HepG2 (cell line): ENCODE measurements around the gene GPR156. TPM values are rescaled to one million over a fixed set of nuclear protein-coding genes. Genes with fewer than 3 reads are reported as not detected.

Experiments used
- ATAC-seq: fragments of 200-7000 bp; cut with Tn5 transposase; 3 replicates; pipeline ENCODE4 v1.9.1; 2020; ENCODE audit warnings: mild to moderate bottlenecking, moderate library complexity
- BruUV-seq: library from RNA; stranded (reverse); fragments of 400-500 nt; replicated peaks from 2 replicates; lab custom pipeline; 2021; lab: Mats Ljungman, UMichigan
- CTCF ChIA-PET: fragments of 300-600 bp; formaldehyde crosslinking; extraction: SDS; loops from one replicate; lab custom pipeline; 2021; ENCODE audit warnings: low total read pairs, inconsistent platforms, low intra/inter-chr PET ratio; lab: Yijun Ruan, JAX
- POLR2A ChIA-PET: fragments of 350-600 bp; sonication (Branson Sonifier 250); formaldehyde crosslinking; loops from one replicate; lab custom pipeline; 2020; ENCODE audit warnings: antibody characterized with exemption, inconsistent platforms; lab: Yijun Ruan, JAX
- DNase-seq: peaks from one replicate; pipeline ENCODE4 v3.0.0-alpha.2; 2015; ENCODE audit warnings: low spot score
- FAIRE-seq: peaks from 3 replicates; lab custom pipeline; 2011; peaks lifted over from hg19 to GRCh38; lab: Jason Lieb, UNC
- H2AFZ ChIP-seq: one replicate; pipeline ENCODE4 v1.6.1; 2011; ENCODE audit warnings: low read length, inconsistent platforms
- H3K27ac ChIP-seq: fragments of 300-600 bp; 3 replicates; pipeline ENCODE4 v1.8.0; 2011; ENCODE audit warnings: mixed run types, mild to moderate bottlenecking, mixed read lengths, low read length, inconsistent platforms; ENCODE audit not compliant: insufficient read depth; ENCODE audit errors: extremely low read length
- H3K27me3 ChIP-seq, 2 experiments: fragments of 200-600 bp in 1 of 2; 2 replicates in 1 of 2; 3 replicates in 1 of 2; pipeline versions ENCODE4 v1.6.0 to v1.8.0; 2011; ENCODE audit warnings: low read length in 2 of 2, mild to moderate bottlenecking in 2 of 2, moderate library complexity in 2 of 2, inconsistent platforms in 1 of 2; ENCODE audit not compliant: insufficient read depth in 2 of 2, control insufficient read depth in 1 of 2
- H3K36me3 ChIP-seq, 2 experiments: fragments of 200-600 bp in 1 of 2; replicated peaks in 1 of 2; 2 replicates in 1 of 2; 3 replicates in 1 of 2; pipeline versions ENCODE4 v1.5.1 to v1.8.0; 2011; ENCODE audit warnings: low read length in 2 of 2, inconsistent platforms in 1 of 2; ENCODE audit not compliant: insufficient read depth in 2 of 2, control insufficient read depth in 1 of 2
- H3K4me1 ChIP-seq: 2 replicates; pipeline ENCODE4 v1.5.1; 2012; ENCODE audit warnings: low read length, inconsistent platforms; ENCODE audit not compliant: insufficient read depth
- H3K4me2 ChIP-seq: 2 replicates; pipeline ENCODE4 v1.6.0; 2011; ENCODE audit warnings: low read depth, low read length, inconsistent platforms
- H3K4me3 ChIP-seq, 3 experiments: fragments of 200-600 bp in 1 of 3; sonication (generic), shearing (Covaris generic) in 1 of 3; replicated peaks in 1 of 3; 2 replicates each; pipeline ENCODE4 v1.5.1; 2011 to 2016; ENCODE audit warnings: low read length in 3 of 3, inconsistent platforms in 2 of 3, low read depth in 2 of 3, mild to moderate bottlenecking in 2 of 3, control low read depth in 1 of 3, mixed read lengths in 1 of 3; ENCODE audit not compliant: insufficient read depth in 1 of 3
- H3K79me2 ChIP-seq: one replicate; pipeline ENCODE4 v1.6.1; 2011; ENCODE audit warnings: low read length, inconsistent platforms; ENCODE audit not compliant: insufficient read depth
- H3K9ac ChIP-seq: 2 replicates; pipeline ENCODE4 v1.6.0; 2011; ENCODE audit warnings: mild to moderate bottlenecking, low read depth, low read length, inconsistent platforms; ENCODE audit not compliant: insufficient read depth
- H3K9me3 ChIP-seq: 2 replicates; pipeline ENCODE4 v1.5.1; 2012; ENCODE audit warnings: mild to moderate bottlenecking, low read length
- H4K20me1 ChIP-seq: 2 replicates; pipeline ENCODE4 v1.6.0; 2011; ENCODE audit warnings: inconsistent platforms, mild to moderate bottlenecking, low read length, moderate library complexity; ENCODE audit not compliant: insufficient read depth
- CBX2 ChIP-seq, 2 experiments: fragments of 200-600 bp in 1 of 2; sonication (generic); formaldehyde crosslinking in 1 of 2; IDR thresholded peaks; 2 replicates each; pipeline versions ENCODE4 v1.7.0 to v1.8.1; 2018 to 2022; ENCODE audit warnings: low read depth in 2 of 2, low read length in 1 of 2, mild to moderate bottlenecking in 1 of 2, missing genetic modification reagents in 1 of 2
- HDAC2 ChIP-seq: sonication (generic); formaldehyde crosslinking; IDR thresholded peaks from 2 replicates; pipeline ENCODE4 v1.4.0; 2020; ENCODE audit warnings: missing genetic modification reagents
- MAFG ChIP-seq: sonication (generic); formaldehyde crosslinking; IDR thresholded peaks from 2 replicates; pipeline ENCODE4 v1.5.1; 2020; ENCODE audit warnings: mild to moderate bottlenecking, missing genetic modification reagents
- PHF5A ChIP-seq: IDR thresholded peaks from one replicate; pipeline ENCODE4 v1.6.1; 2018; ENCODE audit warnings: low read depth, missing genetic modification reagents; ENCODE audit not compliant: unreplicated experiment
- ZBTB43 ChIP-seq: sonication (generic); formaldehyde crosslinking; conservative IDR thresholded peaks from 2 replicates; pipeline ENCODE4 v1.4.0; 2020; ENCODE audit warnings: missing genetic modification reagents
- ZMYM3 ChIP-seq: sonication (generic); formaldehyde crosslinking; IDR thresholded peaks from 2 replicates; pipeline ENCODE4 v1.5.1; 2020; ENCODE audit warnings: mild to moderate bottlenecking, missing genetic modification reagents
- ZNF30 ChIP-seq: sonication (generic); formaldehyde crosslinking; IDR thresholded peaks from 2 replicates; pipeline ENCODE4 v1.5.0; 2020; ENCODE audit warnings: mild to moderate bottlenecking, missing genetic modification reagents
- ZNF598 ChIP-seq: sonication (generic); formaldehyde crosslinking; IDR thresholded peaks from 2 replicates; pipeline ENCODE4 v1.5.1; 2020; ENCODE audit warnings: mild to moderate bottlenecking, missing genetic modification reagents, borderline replicate concordance
- WGBS: methylation state at CpG from one replicate; pipeline ENCODE4 v1.1.6; 2017; ENCODE audit warnings: low lambda C conversion rate; 5-methylcytosine and 5-hydroxymethylcytosine counted together
- in situ Hi-C: cut with HindIII; loops from 2 replicates; pipeline ENCODE4 v1.10.0; 2017; ENCODE audit warnings: low pct_unique_long_range_greater_than_20kb; ENCODE audit not compliant: extremely low pct_ligation_motif_present
- intact Hi-C: fragments of 100-400 bp; cut with micrococcal nuclease; formaldehyde crosslinking; loops from one replicate; pipeline ENCODE4 v1.10.0; 2022; ENCODE audit not compliant: unreplicated experiment
- polyA plus RNA-seq, 8 experiments: library from polyadenylated mRNA; depleted of rRNA in 3 of 8; stranded (reverse) in 7 of 8; unstranded in 1 of 8; fragments of >200 nt; fragmentation: Illumina TruSeq in 4 of 8; extraction: Trizol in 4 of 8; gene quantifications; 2 replicates each; pipeline versions ENCODE4 v1.2.1 to v1.2.3, GENCODE V29; 2011 to 2016; ENCODE audit warnings: low read depth in 4 of 8, missing spikeins in 1 of 8, mixed read lengths in 1 of 8; ENCODE audit not compliant: insufficient read depth in 1 of 8
- total RNA-seq, 5 experiments: library from RNA; depleted of rRNA; stranded (reverse); fragments of >200 nt; fragmentation: Illumina TruSeq; extraction: Trizol; gene quantifications; 2 replicates each; pipeline ENCODE4 v1.2.3, GENCODE V29; 2016; ENCODE audit warnings: low read depth in 1 of 5
- TF ChIP-seq, protein P1 (sequence below): sonication (generic); formaldehyde crosslinking; IDR thresholded peaks from 2 replicates; pipeline ENCODE4 v1.8.0; 2022; ENCODE audit warnings: missing genetic modification reagents, mild to moderate bottlenecking, moderate library complexity, borderline replicate concordance
- TF ChIP-seq, protein P2 (sequence below): IDR thresholded peaks from 2 replicates; pipeline ENCODE4 v1.6.1; 2016; ENCODE audit warnings: control low read depth

Gene GPR156
- total and polyA plus RNA-seq, 2 of the 13 experiments (the other 11 are each of a cell fraction or from before 2014, with no cell fraction given) = not detected

DNA sequence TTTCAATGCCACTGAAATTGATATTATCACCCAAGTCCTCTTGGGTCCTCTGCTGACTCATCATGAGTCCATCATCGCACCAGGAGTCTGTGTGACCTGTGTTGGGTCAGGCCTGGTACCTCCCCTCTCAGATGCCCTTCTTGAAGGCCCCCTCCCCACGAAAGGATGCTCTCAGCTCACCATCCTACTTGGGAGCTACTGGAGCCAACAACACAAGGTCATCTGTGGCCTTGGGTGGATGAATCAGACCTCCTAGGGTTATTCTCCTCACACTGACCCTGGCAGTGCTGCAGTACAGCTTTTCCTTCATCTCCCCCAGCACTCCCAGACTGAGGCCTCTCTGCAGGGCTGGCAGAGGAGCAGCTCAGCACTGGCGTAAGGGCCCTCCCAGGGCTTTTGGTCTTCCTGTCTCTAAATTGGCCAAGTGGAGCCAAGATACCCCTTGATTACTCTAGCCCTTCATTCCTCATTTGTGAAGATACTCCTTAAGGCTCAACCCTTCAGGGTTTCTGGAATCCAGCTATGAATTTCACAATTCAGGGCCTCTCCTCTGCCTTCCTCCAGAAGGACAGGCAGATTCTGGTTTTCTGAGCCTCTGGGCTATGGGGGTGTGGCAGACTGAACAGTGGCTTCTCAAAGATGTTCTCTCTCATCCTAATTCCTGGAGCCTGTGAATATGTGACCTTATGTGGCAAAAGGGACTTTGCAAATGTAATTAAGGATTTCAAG is 110.0 kb downstream of the GPR156 start:
- Histone ChIP-seq H2AFZ (no peak overlapping the region), H3K4me3 (no peak overlapping the region), H3K4me1 (peaks cover 19% of the 10 kb centered on the region), H3K9me3 (no peaks in the 10 kb centered on the region), H4K20me1 (no peaks in the 10 kb centered on the region), H3K79me2 (no peaks in the 10 kb centered on the region), H3K4me2 (no peak overlapping the region), H3K36me3 (no peaks in the 10 kb centered on the region), H3K9ac (no peak overlapping the region), H3K27me3 (no peaks in the 10 kb centered on the region; a peak in 1 of 5 replicates)
- ChIA-PET POLR2A (no interaction called here), CTCF (no interaction called here)
- BruUV-seq = no TSS peak
- intact Hi-C loops = no loop called here
- in situ Hi-C loops = no loop called here
- WGBS = 33% methylated on average over 2 of the region's 3 CpGs
- TF ChIP-seq ZBTB43 (CRISPR knock-in tag) (no peak), CBX2 (IDR thresholded peaks at IDR 0.05; ENCODE audit: low read depth, low read length) (no peak), CBX2 (CRISPR knock-in tag; IDR thresholded peaks at IDR 0.05; ENCODE audit: low read depth) (no peak), MAFG (CRISPR knock-in tag) (no peak), HDAC2 (no peak)
- TF ChIP-seq, all 625 proteins: peak for 0
- no peak for DNase-seq
- no peak overlapping the region for H3K27ac ChIP-seq
- ATAC-seq = no peak
- no peak for FAIRE-seq

DNA sequence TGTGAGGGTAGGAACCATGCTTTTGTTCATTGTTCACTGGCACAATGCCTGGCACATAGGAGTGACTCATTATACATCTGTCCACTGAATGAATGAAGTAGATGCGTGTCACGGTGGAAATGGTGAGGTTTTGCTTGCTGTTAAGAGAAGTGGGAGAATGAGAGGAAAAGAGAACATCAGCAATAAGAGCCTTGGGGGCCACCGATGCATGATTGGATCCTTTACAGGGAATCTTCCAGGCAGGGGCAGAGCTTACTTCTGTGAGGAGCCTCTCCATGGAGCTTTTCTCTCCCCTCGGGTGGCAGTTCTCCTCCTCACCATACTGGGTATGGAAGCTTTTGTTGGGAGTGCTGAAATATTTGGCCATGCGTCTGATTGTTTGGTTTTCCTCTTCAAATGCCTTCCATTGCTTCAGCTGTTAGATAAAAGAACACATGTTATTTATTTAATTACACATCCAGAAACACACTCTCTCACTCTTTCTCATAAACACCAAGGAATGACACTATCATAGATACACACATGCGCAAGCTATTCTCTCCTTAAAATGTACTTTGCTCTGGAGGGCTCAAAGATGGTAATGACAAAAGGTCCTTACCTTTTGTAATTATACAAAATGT is 111.9 kb downstream of the GPR156 start:
- CTCF ChIA-PET = no interaction called here
- TF ChIP-seq PHF5A (CRISPR knock-in tag) (no peak), ZNF30 (CRISPR knock-in tag) (no peak), ZNF598 (CRISPR knock-in tag) (no peak), ZMYM3 (no peak)
- TF ChIP-seq, protein P1, sequence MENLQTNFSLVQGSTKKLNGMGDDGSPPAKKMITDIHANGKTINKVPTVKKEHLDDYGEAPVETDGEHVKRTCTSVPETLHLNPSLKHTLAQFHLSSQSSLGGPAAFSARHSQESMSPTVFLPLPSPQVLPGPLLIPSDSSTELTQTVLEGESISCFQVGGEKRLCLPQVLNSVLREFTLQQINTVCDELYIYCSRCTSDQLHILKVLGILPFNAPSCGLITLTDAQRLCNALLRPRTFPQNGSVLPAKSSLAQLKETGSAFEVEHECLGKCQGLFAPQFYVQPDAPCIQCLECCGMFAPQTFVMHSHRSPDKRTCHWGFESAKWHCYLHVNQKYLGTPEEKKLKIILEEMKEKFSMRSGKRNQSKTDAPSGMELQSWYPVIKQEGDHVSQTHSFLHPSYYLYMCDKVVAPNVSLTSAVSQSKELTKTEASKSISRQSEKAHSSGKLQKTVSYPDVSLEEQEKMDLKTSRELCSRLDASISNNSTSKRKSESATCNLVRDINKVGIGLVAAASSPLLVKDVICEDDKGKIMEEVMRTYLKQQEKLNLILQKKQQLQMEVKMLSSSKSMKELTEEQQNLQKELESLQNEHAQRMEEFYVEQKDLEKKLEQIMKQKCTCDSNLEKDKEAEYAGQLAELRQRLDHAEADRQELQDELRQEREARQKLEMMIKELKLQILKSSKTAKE = no peak
- TF ChIP-seq, protein P2, sequence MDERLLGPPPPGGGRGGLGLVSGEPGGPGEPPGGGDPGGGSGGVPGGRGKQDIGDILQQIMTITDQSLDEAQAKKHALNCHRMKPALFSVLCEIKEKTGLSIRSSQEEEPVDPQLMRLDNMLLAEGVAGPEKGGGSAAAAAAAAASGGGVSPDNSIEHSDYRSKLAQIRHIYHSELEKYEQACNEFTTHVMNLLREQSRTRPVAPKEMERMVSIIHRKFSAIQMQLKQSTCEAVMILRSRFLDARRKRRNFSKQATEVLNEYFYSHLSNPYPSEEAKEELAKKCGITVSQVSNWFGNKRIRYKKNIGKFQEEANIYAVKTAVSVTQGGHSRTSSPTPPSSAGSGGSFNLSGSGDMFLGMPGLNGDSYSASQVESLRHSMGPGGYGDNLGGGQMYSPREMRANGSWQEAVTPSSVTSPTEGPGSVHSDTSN (CRISPR knock-in tag) = no peak

More for the DNA sequence above, 111.9 kb downstream of the GPR156 start:
- in situ Hi-C loops = no loop called here
- no peak for FAIRE-seq
- Histone ChIP-seq H3K4me3 (no peak overlapping the region), H3K79me2 (no peaks in the 10 kb centered on the region), H3K9me3 (no peaks in the 10 kb centered on the region), H3K4me2 (no peak overlapping the region), H3K27me3 (no peaks in the 10 kb centered on the region; a peak in 1 of 5 replicates), H2AFZ (no peak overlapping the region), H3K4me1 (peaks cover 19% of the 10 kb centered on the region), H3K27ac (no peak overlapping the region), H3K9ac (no peak overlapping the region), H3K36me3 (no peaks in the 10 kb centered on the region), H4K20me1 (no peaks in the 10 kb centered on the region)
- 75% methylated on average over 6 of the region's 6 CpGs for WGBS
- BruUV-seq = no TSS peak
- intact Hi-C loops = no loop called here
- POLR2A ChIA-PET = interaction anchor here (1.5 kb wide), 1 partner anchor 78 kb away, joined by 4 read pairs; no protein-coding TSS in a partner anchor
- ATAC-seq = no peak
- DNase-seq = no peak
